ENCODE data around the gene APOL6.
A peak's percentile ranks its signal among the peaks of the same experiment; 100 is the strongest.
"Not testable (repeated sequence)": the region's sequence is repeated elsewhere in the genome, so short reads cannot be mapped to it uniquely, and the experiment has no call there.

APOL6 gene

GRCh38 chr22:35618427-35619223 lies 29.6 kb upstream of the APOL6 start:
- DNase-seq, result no peak

GRCh38 chr22:35619336-35620094 lies 28.7 kb upstream of the APOL6 start:
- no peak for DNase-seq

- no peak for DNase-seq
Measured at GRCh38 chr22:35620624-35621251, 27.5 kb upstream of the APOL6 start.

- no peak for DNase-seq
Measured at GRCh38 chr22:35621451-35621850, 26.8 kb upstream of the APOL6 start.

GRCh38 chr22:35622191-35622913 lies 25.9 kb upstream of the APOL6 start:
- DNase-seq, result no peak

GRCh38 chr22:35623885-35624284 lies 24.4 kb upstream of the APOL6 start:
- DNase-seq, result not testable (repeated sequence)

- no peak for DNase-seq
Measured at GRCh38 chr22:35624547-35624946, 23.7 kb upstream of the APOL6 start.

- no peak for DNase-seq
Measured at GRCh38 chr22:35625763-35626432, 22.3 kb upstream of the APOL6 start.

GRCh38 chr22:35627267-35628041 lies 20.8 kb upstream of the APOL6 start:
- DNase-seq, result peak; percentile 76

- no peak for DNase-seq
Measured at GRCh38 chr22:35628732-35629131, 19.5 kb upstream of the APOL6 start.

GRCh38 chr22:35629406-35630216 lies 18.6 kb upstream of the APOL6 start:
- DNase-seq, result peak; percentile 47

GRCh38 chr22:35630387-35630793 lies 17.9 kb upstream of the APOL6 start:
- DNase-seq, result no peak

GRCh38 chr22:35630891-35631290 lies 17.4 kb upstream of the APOL6 start:
- no peak for DNase-seq

GRCh38 chr22:35631597-35631996 lies 16.6 kb upstream of the APOL6 start:
- DNase-seq, result peak; percentile 45

- no peak for DNase-seq
Measured at GRCh38 chr22:35632935-35633334, 15.3 kb upstream of the APOL6 start.

GRCh38 chr22:35633520-35633919 lies 14.7 kb upstream of the APOL6 start:
- DNase-seq, result no peak

- no peak for DNase-seq
Measured at GRCh38 chr22:35634015-35634414, 14.2 kb upstream of the APOL6 start.

- no peak for DNase-seq
Measured at GRCh38 chr22:35634943-35635540, 13.2 kb upstream of the APOL6 start.

- no peak for DNase-seq
Measured at GRCh38 chr22:35637254-35637653, 11.0 kb upstream of the APOL6 start.

GRCh38 chr22:35638001-35638400 lies 10.2 kb upstream of the APOL6 start:
- no peak for DNase-seq

Data from CD4-positive, alpha-beta T cell treated with Interleukin-6 for 4 hours (primary cell).